ENCODE measurements around the gene SLC38A11. TPM values are rescaled to one million over a fixed set of nuclear protein-coding genes. Genes with fewer than 3 reads are reported as not detected.

Gene SLC38A11
- total and polyA plus RNA-seq, 2 of the 13 experiments (the other 11 are each of a cell fraction or from before 2014, with no cell fraction given) = 14.0 to 14.3 TPM

DNA sequence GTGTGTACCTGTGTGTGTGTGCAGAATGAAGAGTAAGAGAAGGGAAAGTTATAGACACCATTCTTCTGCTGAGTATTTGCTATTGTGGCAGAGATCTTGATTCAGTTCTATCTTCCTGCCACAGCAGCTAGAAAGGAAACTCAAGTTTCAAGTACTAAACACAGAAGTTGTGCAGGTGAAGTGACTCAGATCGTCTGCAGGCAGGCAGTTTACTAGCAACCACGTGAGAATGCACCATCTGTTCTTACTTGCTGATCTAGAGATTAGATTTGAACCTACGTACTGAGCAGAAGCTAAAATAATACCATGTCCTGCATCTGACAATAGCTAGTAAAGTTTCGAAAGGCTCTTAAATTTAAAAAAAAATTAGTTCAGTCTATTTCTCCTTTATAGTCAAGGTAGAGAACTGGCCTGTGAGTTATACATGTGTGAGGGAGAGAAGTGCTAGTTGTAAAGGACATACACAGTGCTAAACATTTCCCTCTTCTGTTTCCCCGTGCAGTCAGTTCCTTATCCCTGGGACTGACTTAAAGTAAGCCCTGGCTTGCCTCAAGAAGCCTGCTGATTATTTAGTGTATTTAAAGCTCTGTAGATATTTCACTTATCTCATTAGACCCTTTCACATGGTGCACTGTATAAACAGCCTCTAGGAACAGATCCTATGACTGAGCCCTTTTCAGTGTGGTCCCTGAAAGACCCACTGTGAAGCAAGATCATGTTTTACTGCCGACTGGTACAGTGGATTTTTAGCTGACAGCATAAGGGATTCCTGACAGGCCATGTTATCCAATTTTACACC lies 45.0 kb downstream of the SLC38A11 start (continued):
- TF ChIP-seq PAF1 (CRISPR knock-in tag; IDR thresholded peaks at IDR 0.05) = no peak
- no peak; a peak in 1 of 4 replicates for TF ChIP-seq KLF16 (CRISPR knock-in tag; IDR thresholded peaks at IDR 0.05)
- TF ChIP-seq HDAC2 (CRISPR knock-in tag; IDR thresholded peaks at IDR 0.05) = no peak
- 0 out of 2 replicates have a peak, but pooled peaks have one; percentile 25 for TF ChIP-seq TGIF2 (CRISPR knock-in tag; IDR thresholded peaks at IDR 0.05)
- TF ChIP-seq, protein P1, sequence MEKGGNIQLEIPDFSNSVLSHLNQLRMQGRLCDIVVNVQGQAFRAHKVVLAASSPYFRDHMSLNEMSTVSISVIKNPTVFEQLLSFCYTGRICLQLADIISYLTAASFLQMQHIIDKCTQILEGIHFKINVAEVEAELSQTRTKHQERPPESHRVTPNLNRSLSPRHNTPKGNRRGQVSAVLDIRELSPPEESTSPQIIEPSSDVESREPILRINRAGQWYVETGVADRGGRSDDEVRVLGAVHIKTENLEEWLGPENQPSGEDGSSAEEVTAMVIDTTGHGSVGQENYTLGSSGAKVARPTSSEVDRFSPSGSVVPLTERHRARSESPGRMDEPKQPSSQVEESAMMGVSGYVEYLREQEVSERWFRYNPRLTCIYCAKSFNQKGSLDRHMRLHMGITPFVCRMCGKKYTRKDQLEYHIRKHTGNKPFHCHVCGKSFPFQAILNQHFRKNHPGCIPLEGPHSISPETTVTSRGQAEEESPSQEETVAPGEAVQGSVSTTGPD (CRISPR knock-in tag; IDR thresholded peaks at IDR 0.05) = no peak
- TF ChIP-seq ZFY (CRISPR knock-in tag; IDR thresholded peaks at IDR 0.05) = no peak
- peak; percentile 44; the same call in 1 of the 2 replicates for TF ChIP-seq HMG20A (CRISPR knock-in tag; IDR thresholded peaks at IDR 0.05; ENCODE audit: borderline replicate concordance)
- TF ChIP-seq, protein P2, sequence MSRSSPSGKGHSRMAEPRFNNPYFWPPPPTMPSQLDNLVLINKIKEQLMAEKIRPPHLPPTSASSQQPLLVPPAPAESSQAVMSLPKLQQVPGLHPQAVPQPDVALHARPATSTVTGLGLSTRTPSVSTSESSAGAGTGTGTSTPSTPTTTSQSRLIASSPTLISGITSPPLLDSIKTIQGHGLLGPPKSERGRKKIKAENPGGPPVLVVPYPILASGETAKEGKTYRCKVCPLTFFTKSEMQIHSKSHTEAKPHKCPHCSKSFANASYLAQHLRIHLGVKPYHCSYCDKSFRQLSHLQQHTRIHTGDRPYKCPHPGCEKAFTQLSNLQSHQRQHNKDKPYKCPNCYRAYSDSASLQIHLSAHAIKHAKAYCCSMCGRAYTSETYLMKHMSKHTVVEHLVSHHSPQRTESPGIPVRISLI (CRISPR knock-in tag; IDR thresholded peaks at IDR 0.05; ENCODE audit: borderline replicate concordance) = no peak
- no peak for TF ChIP-seq ZNF333 (CRISPR knock-in tag; IDR thresholded peaks at IDR 0.05; ENCODE audit: borderline replicate concordance)
- no peak for TF ChIP-seq ISL2 (CRISPR knock-in tag; IDR thresholded peaks at IDR 0.05)
- no peak for TF ChIP-seq ZNF674 (CRISPR knock-in tag; IDR thresholded peaks at IDR 0.05; ENCODE audit: low read depth)
- TF ChIP-seq, protein P3, sequence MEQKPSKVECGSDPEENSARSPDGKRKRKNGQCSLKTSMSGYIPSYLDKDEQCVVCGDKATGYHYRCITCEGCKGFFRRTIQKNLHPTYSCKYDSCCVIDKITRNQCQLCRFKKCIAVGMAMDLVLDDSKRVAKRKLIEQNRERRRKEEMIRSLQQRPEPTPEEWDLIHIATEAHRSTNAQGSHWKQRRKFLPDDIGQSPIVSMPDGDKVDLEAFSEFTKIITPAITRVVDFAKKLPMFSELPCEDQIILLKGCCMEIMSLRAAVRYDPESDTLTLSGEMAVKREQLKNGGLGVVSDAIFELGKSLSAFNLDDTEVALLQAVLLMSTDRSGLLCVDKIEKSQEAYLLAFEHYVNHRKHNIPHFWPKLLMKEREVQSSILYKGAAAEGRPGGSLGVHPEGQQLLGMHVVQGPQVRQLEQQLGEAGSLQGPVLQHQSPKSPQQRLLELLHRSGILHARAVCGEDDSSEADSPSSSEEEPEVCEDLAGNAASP (CRISPR knock-in tag; IDR thresholded peaks at IDR 0.05; ENCODE audit: borderline replicate concordance) = no peak
- no peak for TF ChIP-seq MAFG (CRISPR knock-in tag; IDR thresholded peaks at IDR 0.05)
- no peak for TF ChIP-seq ZNF713 (CRISPR knock-in tag; IDR thresholded peaks at IDR 0.05)
- TF ChIP-seq AGO1 (IDR thresholded peaks at IDR 0.05; ENCODE audit: low read depth, low read length, poor library complexity, severe bottlenecking) = no peak
- TF ChIP-seq ZMAT3 (CRISPR knock-in tag; conservative IDR thresholded peaks at IDR 0.05) = no peak
- TF ChIP-seq, protein P4, sequence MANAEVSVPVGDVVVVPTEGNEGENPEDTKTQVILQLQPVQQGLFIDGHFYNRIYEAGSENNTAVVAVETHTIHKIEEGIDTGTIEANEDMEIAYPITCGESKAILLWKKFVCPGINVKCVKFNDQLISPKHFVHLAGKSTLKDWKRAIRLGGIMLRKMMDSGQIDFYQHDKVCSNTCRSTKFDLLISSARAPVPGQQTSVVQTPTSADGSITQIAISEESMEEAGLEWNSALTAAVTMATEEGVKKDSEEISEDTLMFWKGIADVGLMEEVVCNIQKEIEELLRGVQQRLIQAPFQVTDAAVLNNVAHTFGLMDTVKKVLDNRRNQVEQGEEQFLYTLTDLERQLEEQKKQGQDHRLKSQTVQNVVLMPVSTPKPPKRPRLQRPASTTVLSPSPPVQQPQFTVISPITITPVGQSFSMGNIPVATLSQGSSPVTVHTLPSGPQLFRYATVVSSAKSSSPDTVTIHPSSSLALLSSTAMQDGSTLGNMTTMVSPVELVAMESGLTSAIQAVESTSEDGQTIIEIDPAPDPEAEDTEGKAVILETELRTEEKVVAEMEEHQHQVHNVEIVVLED (CRISPR knock-in tag; IDR thresholded peaks at IDR 0.05; ENCODE audit: borderline replicate concordance) = no peak
- TF ChIP-seq HES4 (CRISPR knock-in tag; IDR thresholded peaks at IDR 0.05; ENCODE audit: borderline replicate concordance) = no peak
- no peak for TF ChIP-seq ZNF768 (CRISPR knock-in tag; IDR thresholded peaks at IDR 0.05)
- TF ChIP-seq POLR2G (IDR thresholded peaks at IDR 0.05; ENCODE audit: low read depth, low read length) = no peak
- TF ChIP-seq RBM22 (optimal IDR thresholded peaks at IDR 0.05; ENCODE audit: low read length) = no peak
- no peak for TF ChIP-seq SOX13 (IDR thresholded peaks at IDR 0.05)
- TF ChIP-seq SOX13 (CRISPR knock-in tag; conservative IDR thresholded peaks at IDR 0.05 in 1 of 2, IDR thresholded peaks at IDR 0.05 in 1 of 2) = peak in 1 of 2 experiments; percentile 1; a peak in 1 of 4 replicates

Measured in HepG2 (cell line).